Left renal cortex interstitium (tissue), 4 donors: ENCODE results near the gene SLC38A10. TPM values are rescaled to one million over a fixed set of nuclear protein-coding genes. Genes with fewer than 3 reads are reported as not detected.

Experiments used
- DNase-seq, 4 donors: peaks; one replicate each; pipeline ENCODE4 v3.0.0-alpha.2; 2013; ENCODE audit warnings: low read depth in 4 of 4, low spot score in 2 of 4, missing footprints in 1 of 4
- polyA plus RNA-seq, 4 donors: library from polyadenylated mRNA; unstranded; fragments of 120-200 nt; gene quantifications; one replicate each; pipeline ENCODE4 v1.2.1, GENCODE V29; 2013; ENCODE audit not compliant: insufficient read length in 4 of 4

Gene SLC38A10
- polyA plus RNA-seq, 4 donors = 49.5 to 83.9 (median 69.1) TPM

DNA sequence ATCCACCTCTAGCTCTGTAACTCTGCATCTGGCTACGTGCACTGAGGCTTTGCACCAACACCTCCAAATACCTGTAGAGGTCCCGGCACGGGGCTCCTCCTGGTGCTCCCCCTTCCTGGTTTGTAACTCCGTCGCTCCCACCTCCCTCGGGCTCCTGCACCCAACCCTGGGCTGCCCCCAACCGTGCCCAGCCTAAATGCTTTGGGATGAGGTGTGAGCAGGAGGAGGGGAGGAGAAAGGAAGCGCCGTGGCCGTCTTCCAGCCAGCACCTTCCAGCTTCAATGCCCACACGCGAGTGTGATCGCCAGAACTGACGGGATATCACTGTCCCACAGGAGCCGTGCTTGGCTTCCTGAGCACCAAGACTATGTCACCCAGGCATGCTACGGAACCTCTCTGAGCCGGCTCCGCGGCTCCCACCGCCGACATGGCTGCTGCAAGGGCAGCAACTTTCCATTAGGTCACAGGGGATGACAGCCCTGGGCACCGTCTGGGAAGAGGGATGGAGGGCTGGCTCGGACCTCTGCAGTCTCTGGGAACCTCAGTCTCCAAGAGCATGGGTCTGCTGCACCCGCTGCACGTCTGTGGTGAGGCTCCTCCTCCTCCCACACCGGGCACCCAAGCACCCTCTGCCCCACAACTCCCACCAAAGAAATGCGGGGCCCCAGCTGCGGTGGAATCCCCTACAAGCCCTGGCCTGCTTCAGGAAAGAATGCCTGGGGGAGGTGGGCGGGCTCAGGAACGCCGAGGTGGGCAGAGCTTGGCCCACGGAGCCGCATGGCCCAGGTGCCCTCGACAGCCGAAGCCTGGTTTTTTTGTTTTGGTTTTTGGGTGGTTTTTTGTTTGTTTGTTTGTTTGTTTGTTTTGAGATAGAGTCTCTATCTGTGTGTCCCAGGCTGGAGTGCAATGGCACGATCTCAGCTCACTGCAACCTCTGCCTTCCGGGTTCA, 6.4 kb upstream of the SLC38A10 start:
- DNase-seq = no peak

DNA sequence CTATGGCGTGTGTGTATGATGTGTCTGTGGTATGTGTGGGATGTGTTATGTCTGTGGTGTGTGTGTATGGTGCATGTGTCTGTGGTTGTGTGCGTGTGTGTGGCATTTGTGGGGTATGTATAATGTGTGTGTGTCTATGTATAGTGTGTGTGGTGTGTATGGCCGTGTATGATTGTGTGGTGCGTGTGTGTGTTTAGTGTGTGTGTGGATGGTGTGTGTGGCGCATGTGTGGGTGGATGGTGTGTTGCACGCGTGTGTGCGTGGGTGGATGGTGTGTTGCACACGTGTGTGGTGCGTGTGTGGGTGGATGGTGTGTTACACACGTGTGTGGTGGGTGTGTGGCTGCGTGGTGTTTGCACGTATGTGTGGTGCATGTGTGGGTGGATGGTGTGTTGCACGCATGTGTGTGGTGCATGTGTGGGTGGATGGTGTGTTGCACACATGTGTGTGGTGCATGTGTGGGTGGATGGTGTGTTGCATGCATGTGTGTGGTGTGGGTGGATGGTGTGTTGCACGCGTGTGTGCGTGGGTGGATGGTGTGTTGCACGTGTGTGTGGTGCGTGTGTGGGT, 5.6 kb upstream of the SLC38A10 start:
- no peak for DNase-seq

DNA sequence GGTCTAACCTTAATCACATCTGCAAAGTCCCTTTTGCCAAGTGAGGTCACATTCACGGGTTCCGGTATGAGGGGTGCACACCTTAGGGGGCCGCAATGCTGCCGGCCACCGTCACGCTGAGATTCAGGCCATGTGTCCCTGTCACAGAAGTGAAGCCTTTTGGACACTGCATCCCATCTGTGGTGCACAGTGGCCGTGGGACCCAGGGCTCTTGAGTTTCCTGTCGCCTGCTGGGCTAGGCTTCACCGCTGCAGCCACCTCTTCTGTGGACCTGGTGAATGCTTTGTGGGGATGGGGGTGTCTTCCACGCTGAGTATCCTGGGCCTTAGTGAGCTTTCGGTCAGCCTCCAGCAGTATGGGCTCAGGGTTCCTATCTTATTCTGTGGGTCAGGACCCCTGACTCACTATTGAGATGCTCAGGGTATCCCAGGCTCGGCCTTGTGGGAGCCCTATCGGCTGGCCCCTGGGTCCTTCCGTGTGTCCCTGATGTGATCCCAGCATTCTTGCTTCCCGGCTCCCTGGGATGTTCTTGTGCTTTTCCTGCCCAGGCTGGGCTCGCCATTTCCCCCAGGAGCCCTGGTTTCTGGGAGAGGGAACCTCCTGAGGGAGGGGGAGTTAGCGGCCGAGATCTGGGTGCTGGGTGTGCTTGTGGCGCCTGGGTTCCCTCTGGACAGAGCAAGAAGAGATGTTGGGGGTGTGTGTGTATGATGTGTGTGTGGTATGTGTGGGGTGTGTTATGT, 4.9 kb upstream of the SLC38A10 start:
- no peak for DNase-seq

DNA sequence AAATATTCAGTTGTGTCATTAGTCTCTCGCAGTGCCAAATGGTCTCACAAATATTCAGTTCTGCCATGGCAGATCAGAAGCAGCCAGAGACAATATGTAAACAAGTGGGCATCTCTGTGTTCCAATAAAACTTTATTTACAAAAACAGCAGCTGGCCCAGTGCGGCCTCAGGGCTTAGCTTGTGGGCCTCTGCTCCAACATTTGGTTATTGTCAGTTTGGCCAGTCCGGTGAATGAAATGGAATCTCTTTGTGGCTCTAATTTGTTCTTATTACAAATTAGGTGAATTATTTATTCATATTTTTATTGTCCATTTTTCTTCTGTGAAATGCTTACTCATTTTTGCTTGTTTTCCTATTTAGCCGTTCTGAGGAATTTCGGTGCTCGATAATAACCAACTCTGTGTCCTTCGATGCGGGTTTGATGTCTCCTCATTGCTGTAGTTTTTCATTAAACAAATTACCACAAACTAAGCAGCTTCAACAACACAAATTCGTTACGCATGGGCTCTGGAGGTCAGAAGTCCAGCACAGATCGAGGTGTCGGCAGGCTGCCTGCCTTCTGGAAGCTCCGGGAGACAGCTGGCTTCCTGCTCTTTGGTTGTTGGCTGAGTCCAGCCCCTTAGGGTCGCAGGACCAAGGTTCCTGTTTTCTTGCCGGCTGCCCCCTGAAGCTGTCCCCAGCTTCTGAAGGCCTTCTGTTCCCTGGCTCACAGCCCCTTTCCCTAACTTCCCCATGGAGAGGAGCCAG, 4.1 kb upstream of the SLC38A10 start:
- DNase-seq = no peak

DNA sequence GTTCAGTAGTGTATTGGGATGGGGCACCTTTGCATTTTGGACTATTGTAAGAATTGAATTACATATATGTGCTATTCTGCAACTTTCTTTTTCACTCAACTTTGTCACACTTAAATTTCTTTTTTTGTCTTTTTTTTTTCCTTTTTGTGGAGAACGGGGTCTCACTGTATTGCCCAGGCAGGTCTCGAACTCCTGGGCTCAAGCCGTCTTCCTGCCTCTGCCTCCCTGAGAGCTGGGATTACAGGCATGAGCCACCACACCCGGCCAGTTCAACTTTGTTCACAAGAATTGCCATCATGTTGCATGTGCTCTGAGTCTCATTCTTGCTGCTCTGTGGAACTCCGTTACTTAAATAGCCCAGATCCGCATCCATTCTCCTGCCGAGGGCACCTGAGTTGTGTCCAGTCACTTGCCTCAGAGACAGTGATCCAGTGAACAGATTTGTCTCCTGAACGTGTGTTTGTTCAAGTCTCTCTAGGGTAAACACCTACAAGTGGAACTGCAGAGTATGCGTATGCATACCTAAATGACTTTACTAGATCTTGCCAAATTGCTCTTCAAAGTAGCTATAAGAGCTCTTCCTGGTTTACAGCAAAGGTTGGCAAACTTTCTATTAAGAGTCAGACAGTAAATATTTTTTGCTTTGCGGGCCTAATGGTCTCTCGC, 3.4 kb upstream of the SLC38A10 start:
- DNase-seq = no peak

DNA sequence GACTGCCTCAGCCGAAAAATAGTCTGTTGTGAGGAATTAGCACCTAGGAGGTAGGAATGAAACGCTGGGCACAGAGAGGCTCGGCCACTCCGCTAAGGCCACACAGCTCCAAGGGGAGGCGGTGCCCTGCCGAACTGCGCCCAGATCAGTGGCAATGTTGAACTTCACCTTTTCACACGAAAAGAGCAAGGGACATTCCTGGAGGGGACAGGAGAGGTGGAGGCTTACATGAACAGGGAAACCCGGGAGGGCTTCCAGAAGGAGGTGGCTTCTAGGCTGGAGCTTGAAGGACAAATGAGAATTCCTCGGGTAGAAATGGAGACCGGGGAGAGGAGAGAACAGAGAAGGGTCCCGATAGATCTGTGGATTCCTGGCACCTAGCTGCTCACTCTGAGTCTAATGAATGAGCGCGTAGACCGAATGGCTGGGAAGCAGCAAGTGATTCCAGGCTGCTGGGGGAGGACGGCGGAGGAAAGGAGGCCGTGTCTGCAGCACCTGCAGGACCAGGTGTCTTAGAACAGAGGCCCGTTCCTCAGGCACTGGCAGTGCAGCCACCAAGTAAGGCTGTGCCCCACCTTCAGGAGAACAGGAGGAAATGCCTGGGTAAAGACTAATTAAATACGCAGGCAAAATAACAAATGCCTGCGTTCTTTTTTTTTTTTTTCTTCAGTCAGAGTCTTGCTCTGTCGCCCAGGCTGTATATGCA, 722 bp upstream of the SLC38A10 start:
- no peak for DNase-seq

DNA sequence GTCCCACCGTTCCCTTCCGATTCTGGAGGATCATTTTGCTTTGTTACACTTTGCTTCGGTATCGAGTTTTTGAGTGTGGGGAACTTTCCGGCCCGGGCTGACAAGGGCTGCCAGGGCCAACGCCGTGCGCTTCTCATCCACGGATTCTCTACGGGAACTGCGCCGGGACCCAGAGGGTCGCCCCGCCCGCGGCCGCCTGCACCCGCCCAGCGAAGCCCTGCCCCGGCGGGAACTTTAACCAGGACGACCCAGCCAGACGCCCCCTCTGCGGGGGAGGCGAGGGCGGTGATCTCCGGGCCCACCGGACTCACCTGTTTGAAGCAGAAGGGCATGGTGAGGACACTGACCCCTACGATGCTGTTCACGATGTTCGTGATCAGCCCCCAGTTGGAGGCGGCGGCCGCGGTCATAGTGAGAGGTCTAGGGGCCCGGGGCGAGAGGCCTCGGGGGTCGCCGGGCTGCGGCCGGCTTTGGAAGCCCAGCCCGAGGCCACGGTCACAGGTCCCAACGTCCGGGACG, 536 bp downstream of the SLC38A10 start:
- DNase-seq = no peak

DNA sequence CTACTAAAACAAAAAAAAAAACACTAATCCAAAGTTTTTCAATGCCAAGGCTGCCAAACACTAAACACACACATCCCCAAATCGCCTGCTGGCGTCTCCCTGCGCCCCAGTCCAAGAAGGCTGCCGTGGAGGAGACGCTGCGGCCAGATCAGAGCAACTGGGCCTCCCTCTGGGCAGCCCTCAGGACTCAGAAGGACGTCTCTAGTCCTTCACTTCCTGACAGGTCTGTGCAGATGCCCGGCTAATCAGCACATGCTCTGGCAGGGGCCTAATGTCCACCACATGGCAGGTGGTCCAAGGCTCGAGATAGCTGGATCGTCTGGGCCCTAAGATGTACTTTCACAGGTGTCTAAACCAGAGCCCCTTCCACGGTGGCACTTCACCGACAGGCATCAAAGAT, 2.7 kb downstream of the SLC38A10 start:
- no peak for DNase-seq

DNA sequence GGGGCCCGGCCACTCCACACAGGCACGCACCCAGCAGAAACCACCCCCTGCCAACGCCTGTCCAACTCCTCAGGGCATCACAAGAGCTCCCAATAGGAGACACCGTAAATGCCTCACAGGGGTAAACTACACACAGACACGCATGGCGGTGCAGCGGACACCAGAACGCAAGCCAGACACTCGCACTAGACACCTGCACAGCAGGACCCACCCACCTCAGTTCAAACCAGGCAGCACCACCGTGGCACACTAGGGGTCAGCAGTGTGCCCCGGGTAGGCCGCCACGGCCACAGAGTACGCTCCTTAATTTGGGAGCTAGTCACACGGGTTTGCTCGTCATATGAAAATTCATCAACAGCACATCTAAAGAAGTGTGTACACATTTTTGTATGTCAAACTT, 3.4 kb downstream of the SLC38A10 start:
- no peak for DNase-seq

DNA sequence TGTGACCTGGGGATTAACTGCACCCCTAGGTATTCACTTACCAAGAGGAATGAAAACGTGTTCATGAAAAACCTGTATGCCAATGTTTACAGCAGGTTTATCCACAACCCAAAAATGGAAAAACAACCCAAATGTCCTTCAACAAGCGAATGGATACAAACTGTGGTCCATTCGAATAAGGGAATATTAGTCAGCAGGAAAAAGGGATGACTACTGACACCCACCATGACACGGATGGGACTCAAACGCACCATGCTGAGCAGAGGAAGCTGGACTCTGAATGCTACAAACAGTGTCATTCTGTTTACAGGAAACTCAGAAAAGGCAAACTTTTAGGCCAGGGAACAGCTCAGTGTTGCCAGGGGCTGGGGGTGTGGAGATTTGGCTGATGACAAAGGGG, 4.9 kb downstream of the SLC38A10 start:
- no peak for DNase-seq

DNA sequence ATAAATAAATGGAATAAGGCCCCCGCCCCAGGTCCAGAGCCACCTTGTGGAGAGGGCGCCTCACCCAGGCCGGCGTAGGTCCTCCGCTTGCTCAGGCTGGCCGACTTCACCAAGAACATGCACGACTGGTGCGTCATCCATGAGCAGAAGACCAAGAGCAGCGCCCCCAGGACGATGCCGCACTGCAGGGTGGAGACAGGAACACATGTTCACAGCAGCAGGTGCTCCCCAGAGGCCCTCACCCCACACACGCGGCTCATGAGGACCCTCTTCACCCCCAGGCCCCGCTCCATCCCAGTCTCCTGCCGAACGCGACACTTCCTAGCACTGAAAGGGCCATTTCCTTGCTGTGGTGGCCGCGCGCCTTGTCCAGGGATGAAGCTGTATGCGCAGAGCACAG, 5.5 kb downstream of the SLC38A10 start:
- DNase-seq = no peak

DNA sequence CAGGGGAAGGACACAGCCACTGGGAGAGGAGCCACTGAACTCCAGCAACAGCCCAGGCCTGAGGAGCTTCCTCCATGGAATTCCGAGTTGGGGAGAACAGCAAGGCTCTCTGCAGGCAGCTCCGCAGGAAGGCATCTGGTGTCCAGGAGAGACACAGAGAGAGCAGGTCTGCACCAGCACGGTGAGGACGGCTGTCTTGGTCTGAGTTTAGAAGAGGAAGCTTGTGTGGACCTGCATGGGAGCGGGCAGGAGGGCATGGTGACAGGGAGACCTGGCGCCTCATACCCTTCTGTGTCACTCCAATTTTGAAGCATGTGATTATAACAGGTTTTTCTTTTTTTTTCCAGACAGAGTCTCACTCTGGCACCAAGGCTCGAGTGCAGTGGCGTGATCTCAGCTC, 6.4 kb downstream of the SLC38A10 start:
- DNase-seq = no peak

DNA sequence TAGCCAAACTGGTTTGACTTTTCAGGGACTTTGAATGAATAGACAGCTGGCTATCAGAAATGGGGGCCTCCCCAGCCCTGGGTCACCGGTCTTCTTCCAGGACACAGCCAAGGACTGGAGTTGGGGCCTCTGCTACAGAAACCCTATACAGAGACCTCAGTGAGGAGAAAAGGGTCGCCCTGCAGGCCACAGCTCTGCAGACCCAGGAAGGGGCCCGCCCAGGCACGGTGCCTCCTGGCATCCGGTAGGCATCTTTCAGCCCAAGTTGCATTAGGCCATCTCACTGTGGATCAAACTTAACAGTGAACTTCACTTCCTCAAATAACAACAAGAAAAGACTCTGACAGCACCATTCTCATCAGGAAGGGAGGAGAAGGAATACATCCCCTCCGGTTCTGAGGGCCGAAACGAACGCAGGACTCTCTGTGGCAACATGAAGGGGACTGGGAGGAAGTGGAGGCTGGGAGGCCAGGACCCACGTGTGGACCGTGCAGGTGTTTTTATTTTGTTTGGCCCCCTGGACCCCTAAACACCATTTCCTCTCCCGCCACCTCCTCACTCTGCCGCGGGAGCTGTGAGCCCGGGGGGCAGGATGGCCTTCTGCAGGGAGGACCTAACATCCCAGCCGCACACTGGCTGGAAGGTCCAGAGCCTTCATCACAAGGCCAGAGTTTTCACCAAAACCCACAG, 7.2 kb downstream of the SLC38A10 start:
- DNase-seq = no peak

DNA sequence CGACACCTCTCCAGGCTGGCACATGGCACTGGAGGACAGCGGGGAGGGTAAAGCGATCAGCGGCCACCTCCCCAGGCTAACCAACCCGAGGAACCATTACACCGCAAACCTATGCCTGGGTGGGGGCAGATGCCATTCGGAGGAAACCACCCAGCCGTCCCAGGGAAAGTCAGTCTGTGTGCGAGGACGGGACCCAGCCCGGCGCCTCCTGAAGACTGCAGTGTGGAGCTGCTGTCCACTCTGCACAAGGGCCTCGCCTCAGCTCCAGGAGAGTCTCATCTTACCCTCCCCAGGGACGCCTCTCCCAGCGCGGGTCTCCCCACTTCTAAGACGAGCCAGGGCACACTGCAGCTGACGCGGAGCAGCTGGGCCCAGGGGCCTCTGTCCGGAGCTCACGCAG, 8.0 kb downstream of the SLC38A10 start:
- DNase-seq = no peak

DNA sequence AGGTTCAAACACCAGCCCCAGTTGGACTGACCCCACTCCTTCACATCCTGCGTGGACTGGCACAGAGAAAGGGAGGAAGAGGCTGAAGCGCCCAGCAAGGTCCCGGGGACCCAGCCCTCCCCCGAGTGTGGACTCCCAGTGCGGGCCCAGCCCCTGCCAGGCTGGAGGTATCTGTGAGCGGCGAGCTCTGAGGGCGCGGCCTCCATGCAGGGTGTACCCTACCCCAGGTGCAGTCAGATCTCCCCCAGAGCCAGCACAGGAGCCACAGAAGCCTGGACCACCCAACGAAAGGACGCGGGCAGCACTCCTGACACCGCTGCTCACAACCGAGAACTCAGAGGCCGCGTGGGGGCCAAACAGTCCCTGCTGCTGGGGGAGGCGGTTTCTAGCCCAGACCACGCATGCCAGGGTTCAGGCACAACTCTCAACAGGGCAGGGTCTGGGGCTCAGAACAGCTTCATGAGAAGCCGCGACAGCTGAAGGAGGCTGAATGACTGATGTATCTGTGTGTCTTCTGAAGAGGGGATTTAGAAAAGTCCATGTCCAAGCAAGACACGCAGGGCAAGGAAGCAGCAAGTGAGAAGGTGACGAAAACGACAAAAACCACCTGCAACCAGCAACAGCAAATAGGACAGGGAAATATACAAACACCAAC, 8.5 kb downstream of the SLC38A10 start:
- DNase-seq = no peak

DNA sequence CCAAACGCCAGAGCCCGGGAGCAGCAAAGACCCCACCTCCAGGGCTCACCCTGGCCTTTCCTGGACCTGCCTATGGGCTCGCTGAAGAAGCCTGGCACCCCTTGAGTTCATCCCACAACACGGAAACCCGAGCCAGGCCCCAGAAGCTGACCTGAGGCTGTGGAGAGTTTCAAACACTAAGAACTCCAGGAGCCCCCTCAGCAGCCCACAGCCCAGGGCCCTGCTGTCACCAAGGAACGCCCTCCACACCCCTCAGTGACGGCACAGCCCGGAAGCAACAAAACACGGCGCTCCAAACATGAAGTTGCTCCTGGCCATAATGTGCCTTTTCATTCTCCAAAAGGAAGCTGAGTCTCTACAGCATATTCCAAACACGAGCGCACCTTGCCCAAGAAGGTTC, 9.2 kb downstream of the SLC38A10 start:
- DNase-seq = no peak

DNA sequence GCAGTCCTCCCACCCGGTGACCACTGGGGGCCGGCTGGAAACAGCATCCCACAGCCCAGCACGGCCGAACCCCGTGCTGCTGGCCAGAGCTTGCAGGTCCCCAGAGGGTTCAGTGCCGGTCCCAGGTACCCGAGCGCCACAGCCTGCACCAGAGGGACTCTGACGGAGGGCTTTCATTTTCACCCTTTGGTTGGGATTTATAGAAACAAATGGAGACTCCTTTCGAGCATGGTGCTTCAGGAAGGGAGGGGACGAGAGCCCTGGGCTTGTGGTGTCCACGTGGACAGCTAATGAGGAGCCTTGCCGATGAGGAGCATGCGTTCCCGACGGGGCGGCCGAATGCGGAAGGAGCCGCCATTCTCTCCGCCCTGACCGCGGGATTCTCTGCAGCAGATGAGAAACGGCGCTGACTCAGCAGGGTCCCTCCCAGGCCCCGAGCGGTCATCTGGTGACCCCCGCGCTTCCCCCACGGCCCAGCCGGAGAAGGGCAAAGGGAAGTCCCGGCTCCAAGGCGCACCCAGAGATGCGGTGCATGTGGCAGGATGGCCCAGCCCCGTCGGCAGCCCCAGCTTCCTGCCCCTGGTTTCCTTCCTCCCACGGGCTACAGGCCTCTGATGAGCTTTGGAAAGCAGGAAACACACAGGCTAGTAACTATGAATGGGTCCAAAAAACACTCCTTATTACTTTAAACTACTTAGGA, 9.8 kb downstream of the SLC38A10 start:
- no peak for DNase-seq

DNA sequence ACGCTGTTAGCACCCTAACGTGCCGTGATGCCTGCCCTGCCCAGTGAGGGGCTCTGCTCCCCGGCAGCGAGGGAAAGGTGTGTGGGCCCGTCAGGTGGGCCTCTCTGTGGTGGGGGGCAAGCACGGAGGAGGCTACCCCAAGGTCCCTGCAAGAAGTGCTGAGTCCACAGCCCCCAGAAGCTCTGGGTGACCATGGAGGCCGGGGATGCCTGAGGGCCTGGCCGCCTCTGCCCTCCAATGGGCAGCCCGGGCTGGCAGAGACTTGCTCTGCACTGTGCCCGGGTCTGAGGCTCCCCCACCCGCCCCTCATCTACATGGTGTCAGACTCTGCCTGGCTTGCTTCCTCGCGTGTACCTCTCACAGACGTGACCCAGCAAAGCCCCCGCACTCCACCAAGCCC, 12.2 kb downstream of the SLC38A10 start:
- no peak for DNase-seq
